OCI-LY3 (cell line): ENCODE data around the gene PVRIG.
"Not testable (repeated sequence)": the region's sequence is repeated elsewhere in the genome, so short reads cannot be mapped to it uniquely, and the experiment has no call there.

Experiments
- CTCF ChIP-seq: fragments of 200-600, 300-600 bp; sonication (generic); IDR thresholded peaks from 2 replicates; pipeline ENCODE4 v1.5.1; 2014; ENCODE audit warnings: antibody characterized with exemption, low read length, low read depth
- EZH2phosphoT487 ChIP-seq: fragments of 200-600 bp; shearing (Covaris generic); IDR thresholded peaks from 2 replicates; pipeline ENCODE4 v1.6.1; 2018; ENCODE audit warnings: antibody characterized with exemption, mixed run types, low read depth

GRCh38 chr7:100234660-100235317 lies 15.0 kb downstream of the PVRIG start:
- not testable (repeated sequence) for TF ChIP-seq CTCF, EZH2phosphoT487
